Esophagus squamous epithelium (tissue), 5 donors: ENCODE measurements around the gene RIC8B. TPM values are rescaled to one million over a fixed set of nuclear protein-coding genes. Genes with fewer than 3 reads are reported as not detected.

Experiments used
- DNase-seq: peaks from one replicate; lab custom pipeline; 2025; lab: John Stamatoyannopoulos, UW
- H3K27ac ChIP-seq, 4 donors: fragments of 200-600 bp; sonication (generic); one replicate each; pipeline ENCODE4 v1.5.1; 2016 to 2019; ENCODE audit warnings: mild to moderate bottlenecking in 1 of 4
- H3K27me3 ChIP-seq, 4 donors: fragments of 200-600 bp; sonication (generic); 1 replicate in 3 of 4; 2 replicates in 1 of 4; pipeline versions ENCODE4 v1.5.1 to v1.6.0; 2017 to 2021; ENCODE audit warnings: antibody characterized with exemption in 1 of 4
- H3K36me3 ChIP-seq, 3 donors: fragments of 200-600 bp; sonication (generic); one replicate each; pipeline ENCODE4 v1.5.1; 2016 to 2019
- H3K4me1 ChIP-seq, 3 donors: fragments of 200-600 bp; sonication (generic); one replicate each; pipeline ENCODE4 v1.5.1; 2017 to 2019
- H3K4me3 ChIP-seq, 4 donors: fragments of 200-600 bp; sonication (generic); 1 replicate in 3 of 4; 2 replicates in 1 of 4; pipeline ENCODE4 v1.5.1; 2016 to 2019; ENCODE audit warnings: mild to moderate bottlenecking in 2 of 4, moderate library complexity in 1 of 4
- H3K9me3 ChIP-seq, 3 donors: fragments of 200-600 bp; sonication (generic); one replicate each; pipeline ENCODE4 v1.5.1; 2016 to 2019
- CTCF ChIP-seq, 6 experiments: fragments of 450-650 bp in 4 of 6; fragments of 200-600 bp in 2 of 6; sonication (generic) in 2 of 6; IDR thresholded peaks; one replicate each; pipeline ENCODE4 v1.5.1; 2016 to 2019; ENCODE audit warnings: antibody characterized with exemption in 6 of 6, mild to moderate bottlenecking in 4 of 6, moderate library complexity in 4 of 6
- POLR2A ChIP-seq, 4 donors: fragments of 450-650 bp; IDR thresholded peaks; one replicate each; pipeline ENCODE4 v1.6.1; 2017; ENCODE audit warnings: antibody characterized with exemption in 4 of 4, mild to moderate bottlenecking in 4 of 4, moderate library complexity in 3 of 4
- WGBS, 2 donors: methylation state at CpG; one replicate each; pipeline ENCODE4 v1.1.5; 2018; 5-methylcytosine and 5-hydroxymethylcytosine counted together
- intact Hi-C: fragments of 100-400 bp; cut with DNase I; formaldehyde crosslinking; loops from one replicate; pipeline ENCODE4 v1.15.0; 2022
- total RNA-seq, 4 donors: library from RNA; depleted of rRNA; stranded (reverse); fragments of >200 nt; gene quantifications; one replicate each; pipeline ENCODE4 v1.1.0, GENCODE V29; 2016
- donor health status: DM: yes; HTN: yes; CAD: no.

Gene RIC8B
- total RNA-seq, 4 donors from 2014 or later = 2.7 to 7.3 (median 5.0) TPM

- Histone ChIP-seq H3K36me3 (no peaks in the 10 kb centered on the region), H3K27me3 (peaks cover 0 to 62% (median 0%) of the 10 kb centered on the region in 4 donors), H3K27ac (no peak overlapping the region), H3K4me3 (no peak overlapping the region), H3K4me1 (peaks cover 0 to 11% (median 5%) of the 10 kb centered on the region in 3 donors), H3K9me3 (no peaks in the 10 kb centered on the region)
- 68 to 77% methylated on average over 3 to 4 of the region's 4 CpGs for WGBS, 2 donors
- no peak for DNase-seq
- intact Hi-C loops = no loop called here
- no peak for TF ChIP-seq CTCF (IDR thresholded peaks at IDR 0.05)
- TF ChIP-seq POLR2A (IDR thresholded peaks at IDR 0.05) = no peak
Measured at GRCh38 chr12:106907846-106908245, 133.4 kb downstream of the RIC8B start.

- no peaks in the 10 kb centered on the region for H3K9me3 ChIP-seq
- peaks cover 0 to 55% (median 0%) of the 10 kb centered on the region in 4 donors for H3K27me3 ChIP-seq
- no peak for DNase-seq
- intact Hi-C loops = no loop called here
- H3K4me3 ChIP-seq = no peak overlapping the region
- TF ChIP-seq CTCF (IDR thresholded peaks at IDR 0.05) (no peak), POLR2A (IDR thresholded peaks at IDR 0.05) (no peak)
- peaks cover 0 to 3% (median under 1%) of the 10 kb centered on the region in 3 donors for H3K4me1 ChIP-seq
- 80 to 89% methylated on average over 3 of the region's 3 CpGs for WGBS, 2 donors
- no peak overlapping the region for H3K27ac ChIP-seq
- no peaks in the 10 kb centered on the region for H3K36me3 ChIP-seq
Measured at GRCh38 chr12:106908561-106908960, 134.1 kb downstream of the RIC8B start.

- Histone ChIP-seq H3K4me3 (no peak overlapping the region), H3K27me3 (peaks cover 0 to 52% (median 0%) of the 10 kb centered on the region in 4 donors), H3K36me3 (no peaks in the 10 kb centered on the region), H3K27ac (no peak overlapping the region), H3K4me1 (no peaks in the 10 kb centered on the region), H3K9me3 (no peaks in the 10 kb centered on the region)
- intact Hi-C loops = no loop called here
- DNase-seq = no peak
- 40 to 86% methylated on average over 1 of the region's 1 CpG for WGBS, 2 donors
- no peak for TF ChIP-seq CTCF (IDR thresholded peaks at IDR 0.05)
- TF ChIP-seq POLR2A (IDR thresholded peaks at IDR 0.05) = no peak
Measured at GRCh38 chr12:106910202-106910601, 135.7 kb downstream of the RIC8B start.

GRCh38 chr12:106911581-106911980 is 137.1 kb downstream of the RIC8B start:
- H3K27ac ChIP-seq = no peak overlapping the region
- WGBS, 2 donors = 72 to 82% methylated on average over 5 to 6 of the region's 6 CpGs
- peaks cover 0 to 46% (median 0%) of the 10 kb centered on the region in 4 donors for H3K27me3 ChIP-seq
- no peak overlapping the region for H3K4me3 ChIP-seq
- no peak for TF ChIP-seq CTCF (IDR thresholded peaks at IDR 0.05)
- no peak for TF ChIP-seq POLR2A (IDR thresholded peaks at IDR 0.05)
- no peaks in the 10 kb centered on the region for H3K4me1 ChIP-seq
- intact Hi-C loops = no loop called here
- no peaks in the 10 kb centered on the region for H3K9me3 ChIP-seq
- no peak for DNase-seq
- no peaks in the 10 kb centered on the region for H3K36me3 ChIP-seq

- no peak overlapping the region for H3K27ac ChIP-seq
- intact Hi-C loops = no loop called here
- H3K9me3 ChIP-seq = no peaks in the 10 kb centered on the region
- H3K36me3 ChIP-seq = no peaks in the 10 kb centered on the region
- no peak overlapping the region for H3K4me3 ChIP-seq
- no peaks in the 10 kb centered on the region for H3K4me1 ChIP-seq
- TF ChIP-seq CTCF (IDR thresholded peaks at IDR 0.05) = no peak
- TF ChIP-seq POLR2A (IDR thresholded peaks at IDR 0.05) = no peak
- DNase-seq = no peak
- WGBS, 2 donors = 76 to 92% methylated on average over 6 to 8 of the region's 10 CpGs
- H3K27me3 ChIP-seq = peaks cover 0 to 42% (median 0%) of the 10 kb centered on the region in 4 donors
Measured at GRCh38 chr12:106913456-106913855, 139.0 kb downstream of the RIC8B start.
